PC-3 (cell line): ENCODE measurements around the gene MYL10.

ENCODE experiments used
- CTCF ChIP-seq: fragments of 300-600 bp; sonication (generic); conservative IDR thresholded peaks from 2 replicates; pipeline ENCODE4 v1.5.1; 2017; ENCODE audit warnings: antibody characterized with exemption, low read depth, mild to moderate bottlenecking, low read length
- EZH2 ChIP-seq: fragments of 300-600 bp; sonication (generic); IDR thresholded peaks from one replicate; pipeline ENCODE4 v1.6.1; 2017; ENCODE audit warnings: antibody characterized with exemption, mild to moderate bottlenecking, low read length; ENCODE audit not compliant: unreplicated experiment
- EZH2phosphoT487 ChIP-seq: fragments of 300-600 bp; sonication (generic); IDR thresholded peaks from 2 replicates; pipeline ENCODE4 v1.6.1; 2018; ENCODE audit warnings: mild to moderate bottlenecking, antibody characterized with exemption, low read length, borderline replicate concordance

- TF ChIP-seq CTCF (no peak), EZH2 (no peak), EZH2phosphoT487 (no peak)
Measured at GRCh38 chr7:101636822-101637623, 7.9 kb upstream of the MYL10 start.
